GM18861 (cell line): ENCODE measurements around the gene ADORA1.

Experiments used
- ATAC-seq: cut with Tn5 transposase; IDR thresholded peaks from one replicate; pipeline ENCODE4 v1.9.1; 2021; ENCODE audit not compliant: unreplicated experiment

The ADORA1 gene

GRCh38 chr1:203210350-203210749 is 82.8 kb downstream of the ADORA1 start:
- ATAC-seq: no peak

DNA sequence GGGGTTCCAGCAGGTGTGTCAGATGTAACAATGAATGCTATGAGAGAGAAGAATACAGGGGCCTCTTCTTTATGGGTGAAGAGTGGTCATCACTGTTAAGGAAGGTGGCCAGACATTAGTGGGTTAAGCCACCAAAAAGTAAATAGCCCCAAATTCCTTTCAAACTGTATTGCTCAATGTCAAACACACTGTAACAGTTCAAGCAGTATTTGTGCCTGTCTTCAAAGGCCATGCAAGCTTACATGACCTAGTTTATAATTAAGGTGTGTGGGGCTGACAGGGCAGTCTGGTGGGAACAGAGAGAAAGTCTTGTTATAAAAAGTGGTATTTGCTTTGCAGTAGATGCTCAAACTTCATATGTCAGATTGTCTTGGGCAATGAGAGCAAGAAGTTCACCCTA is 83.5 kb downstream of the ADORA1 start:
- no peak for ATAC-seq

GRCh38 chr1:203211812-203212211 is 84.3 kb downstream of the ADORA1 start:
- ATAC-seq: no peak

DNA sequence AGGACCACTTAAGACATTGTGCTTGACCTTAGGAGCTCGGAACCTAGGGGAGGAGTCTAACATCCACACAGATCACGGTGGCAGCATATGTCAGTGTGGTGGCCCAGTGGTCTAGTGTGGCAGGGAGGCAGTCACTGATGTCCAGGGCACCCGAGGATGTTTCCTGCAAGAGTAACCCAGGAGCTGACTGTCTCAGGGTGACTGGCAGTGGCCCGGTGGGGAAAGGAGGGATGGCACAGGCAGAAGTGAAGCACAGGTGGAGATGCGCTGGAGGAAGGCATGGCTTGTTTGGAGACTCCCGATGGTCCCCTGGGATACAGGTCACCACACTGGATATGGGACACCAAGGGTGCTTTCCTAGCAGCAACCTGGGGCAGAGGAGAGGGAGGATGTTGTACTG is 85.6 kb downstream of the ADORA1 start:
- no peak for ATAC-seq

- no peak for ATAC-seq
Measured at GRCh38 chr1:203214871-203215270, 87.3 kb downstream of the ADORA1 start.

GRCh38 chr1:203215573-203215972 is 88.0 kb downstream of the ADORA1 start:
- no peak for ATAC-seq

DNA sequence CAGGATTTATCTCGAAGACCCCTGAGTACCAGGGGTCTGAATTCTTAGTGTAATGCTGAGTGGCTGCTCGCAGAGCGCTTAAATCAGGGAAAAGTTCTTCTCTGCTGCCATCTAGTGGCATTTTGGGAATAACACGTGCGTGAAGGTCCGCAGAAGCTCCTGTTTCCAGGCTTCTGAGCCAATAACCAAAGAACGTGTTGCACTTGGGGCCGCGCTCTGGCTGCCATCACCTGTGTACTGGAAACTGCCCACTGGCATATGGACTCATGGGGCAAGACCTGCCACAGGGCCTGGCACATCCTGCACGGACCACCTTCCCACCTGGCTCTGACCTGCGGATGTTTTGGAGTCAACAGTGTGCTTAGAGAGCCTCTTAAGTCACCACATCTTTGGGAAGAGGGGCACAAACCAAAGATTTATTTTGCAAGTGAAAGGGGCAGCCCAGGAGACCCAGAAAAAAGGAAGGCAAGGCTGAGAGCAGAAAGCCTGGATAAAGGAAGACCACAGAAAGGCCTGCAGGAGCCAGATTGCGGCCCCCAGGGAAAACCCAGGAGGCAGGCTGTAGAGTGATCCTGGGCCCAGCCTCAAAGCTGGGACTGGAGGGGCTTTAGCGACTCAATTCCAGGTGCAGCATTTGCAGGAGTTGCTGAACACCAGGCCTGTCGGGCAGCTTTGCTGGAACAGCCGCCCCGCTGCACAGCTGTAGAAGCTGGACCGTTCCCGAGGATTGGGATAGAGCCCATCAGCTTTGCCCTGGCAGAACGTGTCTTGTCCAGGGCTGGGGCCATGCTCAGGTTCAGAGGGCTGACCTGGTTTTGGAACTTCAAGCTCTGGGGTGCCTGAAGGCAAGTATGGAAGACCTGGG is 89.0 kb downstream of the ADORA1 start:
- ATAC-seq: no peak
